Lower lobe of right lung (tissue), 2 donors: ENCODE measurements around the gene JADE3. TPM values are rescaled to one million over a fixed set of nuclear protein-coding genes. Genes with fewer than 3 reads are reported as not detected.
"Not testable (repeated sequence)": the region's sequence is repeated elsewhere in the genome, so short reads cannot be mapped to it uniquely, and the experiment has no call there.

Experiments
- ATAC-seq, 2 donors: fragments of 200-7000 bp; cut with Tn5 transposase; one replicate each; pipeline ENCODE4 v1.9.1; 2020 to 2022; ENCODE audit warnings: mild to moderate bottlenecking in 2 of 2, moderate library complexity in 2 of 2
- DNase-seq: peaks from one replicate; pipeline ENCODE4 v3.0.0-alpha.2; 2020
- H3K27ac ChIP-seq: fragments of 200-600 bp; one replicate; pipeline ENCODE4 v1.8.0; 2022
- H3K27me3 ChIP-seq: fragments of 200-600 bp; one replicate; pipeline ENCODE4 v1.8.0; 2022; ENCODE audit warnings: low read depth
- H3K36me3 ChIP-seq: fragments of 200-600 bp; one replicate; pipeline ENCODE4 v1.8.0; 2022; ENCODE audit warnings: mild to moderate bottlenecking
- H3K4me1 ChIP-seq: fragments of 200-600 bp; one replicate; pipeline ENCODE4 v1.8.0; 2022
- H3K4me3 ChIP-seq: fragments of 200-600 bp; one replicate; pipeline ENCODE4 v1.8.0; 2022; ENCODE audit warnings: mild to moderate bottlenecking
- H3K9me3 ChIP-seq: fragments of 200-600 bp; one replicate; pipeline ENCODE4 v1.8.0; 2022
- intact Hi-C: fragments of 100-400 bp; cut with DNase I; formaldehyde crosslinking; loops from one replicate; pipeline ENCODE4 v1.11.0; 2022
- total RNA-seq: library from RNA; stranded (reverse); fragmentation: NEBNext Ultra II Directional; extraction: Animal tissue kit (Norgen Biotek cat#: 25700); gene quantifications from one replicate; pipeline ENCODE4 v1.2.1, GENCODE V29; 2021
- TF ChIP-seq, protein P1 (sequence below): fragments of 200-600 bp; IDR thresholded peaks from one replicate; pipeline ENCODE4 v1.8.0; 2022; ENCODE audit warnings: antibody characterized with exemption, mild to moderate bottlenecking
- donor health status: DM: no; HTN: yes; CAD: no; lungs with severe emphysema.

Gene JADE3
- total RNA-seq, 1 donor from 2014 or later, result 8.5 TPM

DNA sequence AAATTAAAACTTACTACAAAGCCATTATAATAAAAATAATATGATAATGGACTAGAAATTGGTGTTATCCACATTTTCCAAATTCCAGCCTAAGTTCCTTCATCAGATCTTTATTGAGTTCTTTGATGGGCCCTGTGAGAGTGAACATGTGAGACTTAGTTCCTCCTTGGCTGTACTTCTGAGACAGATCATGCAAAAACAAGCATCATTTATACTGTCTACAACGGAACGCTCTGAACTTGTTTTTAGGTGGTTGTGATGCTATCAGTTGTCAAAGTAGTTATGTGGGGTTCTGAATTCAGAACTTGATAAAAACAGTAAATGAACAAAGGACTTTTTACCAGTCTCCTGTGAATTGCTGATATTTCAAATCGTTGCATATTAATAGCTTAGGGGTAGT lies 48.9 kb downstream of the JADE3 start:
- TF ChIP-seq, protein P1, sequence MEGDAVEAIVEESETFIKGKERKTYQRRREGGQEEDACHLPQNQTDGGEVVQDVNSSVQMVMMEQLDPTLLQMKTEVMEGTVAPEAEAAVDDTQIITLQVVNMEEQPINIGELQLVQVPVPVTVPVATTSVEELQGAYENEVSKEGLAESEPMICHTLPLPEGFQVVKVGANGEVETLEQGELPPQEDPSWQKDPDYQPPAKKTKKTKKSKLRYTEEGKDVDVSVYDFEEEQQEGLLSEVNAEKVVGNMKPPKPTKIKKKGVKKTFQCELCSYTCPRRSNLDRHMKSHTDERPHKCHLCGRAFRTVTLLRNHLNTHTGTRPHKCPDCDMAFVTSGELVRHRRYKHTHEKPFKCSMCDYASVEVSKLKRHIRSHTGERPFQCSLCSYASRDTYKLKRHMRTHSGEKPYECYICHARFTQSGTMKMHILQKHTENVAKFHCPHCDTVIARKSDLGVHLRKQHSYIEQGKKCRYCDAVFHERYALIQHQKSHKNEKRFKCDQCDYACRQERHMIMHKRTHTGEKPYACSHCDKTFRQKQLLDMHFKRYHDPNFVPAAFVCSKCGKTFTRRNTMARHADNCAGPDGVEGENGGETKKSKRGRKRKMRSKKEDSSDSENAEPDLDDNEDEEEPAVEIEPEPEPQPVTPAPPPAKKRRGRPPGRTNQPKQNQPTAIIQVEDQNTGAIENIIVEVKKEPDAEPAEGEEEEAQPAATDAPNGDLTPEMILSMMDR, result no peak
- H3K4me3 ChIP-seq, result no peak overlapping the region
- no peak overlapping the region for H3K27ac ChIP-seq
- H3K27me3 ChIP-seq, result no peaks in the 10 kb centered on the region
- no peak for ATAC-seq
- no peaks in the 10 kb centered on the region for H3K9me3 ChIP-seq
- H3K36me3 ChIP-seq, result no peaks in the 10 kb centered on the region
- peaks cover 5% of the 10 kb centered on the region for H3K4me1 ChIP-seq
- intact Hi-C loops, result no loop called here
- DNase-seq, result no peak

DNA sequence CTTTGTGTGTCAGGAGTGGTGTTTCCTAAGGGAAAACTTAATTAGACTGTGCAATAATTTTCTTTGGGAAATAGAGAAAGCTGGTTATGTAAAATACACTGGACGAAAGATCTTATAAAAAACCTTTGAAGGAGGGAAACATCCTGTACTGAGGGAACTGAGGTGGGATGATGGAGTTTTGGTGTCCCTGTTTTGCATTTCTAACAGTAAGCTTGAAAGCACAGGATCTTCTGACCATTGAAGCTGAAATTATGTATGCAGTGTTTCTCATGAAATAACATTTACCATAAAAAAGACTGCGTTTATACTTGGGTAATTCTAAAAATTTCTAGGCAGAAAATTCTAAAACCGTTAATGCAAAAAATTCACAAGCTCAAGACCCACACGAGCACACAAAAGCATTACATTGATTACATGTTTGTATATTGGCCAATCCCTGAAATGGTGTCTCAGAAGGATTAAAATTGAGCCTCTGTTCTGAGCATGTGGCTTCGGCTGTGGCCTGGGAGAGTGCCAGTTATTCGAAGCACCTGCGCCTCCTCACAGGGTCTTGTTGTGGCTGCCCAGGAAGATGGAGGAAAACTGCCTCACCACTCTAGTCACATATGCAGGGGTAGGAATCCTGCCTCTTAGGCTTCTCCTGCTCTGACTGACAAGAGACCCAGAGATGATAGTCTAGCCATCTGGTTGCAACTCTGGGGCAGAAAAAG lies 49.5 kb downstream of the JADE3 start:
- Histone ChIP-seq H3K9me3 (no peaks in the 10 kb centered on the region), H3K4me1 (peaks cover 5% of the 10 kb centered on the region), H3K4me3 (no peak overlapping the region), H3K27ac (no peak overlapping the region), H3K36me3 (no peaks in the 10 kb centered on the region), H3K27me3 (no peaks in the 10 kb centered on the region)
- intact Hi-C loops, result no loop called here
- ATAC-seq (no peak), DNase-seq (no peak)
- TF ChIP-seq, protein P1, result no peak

DNA sequence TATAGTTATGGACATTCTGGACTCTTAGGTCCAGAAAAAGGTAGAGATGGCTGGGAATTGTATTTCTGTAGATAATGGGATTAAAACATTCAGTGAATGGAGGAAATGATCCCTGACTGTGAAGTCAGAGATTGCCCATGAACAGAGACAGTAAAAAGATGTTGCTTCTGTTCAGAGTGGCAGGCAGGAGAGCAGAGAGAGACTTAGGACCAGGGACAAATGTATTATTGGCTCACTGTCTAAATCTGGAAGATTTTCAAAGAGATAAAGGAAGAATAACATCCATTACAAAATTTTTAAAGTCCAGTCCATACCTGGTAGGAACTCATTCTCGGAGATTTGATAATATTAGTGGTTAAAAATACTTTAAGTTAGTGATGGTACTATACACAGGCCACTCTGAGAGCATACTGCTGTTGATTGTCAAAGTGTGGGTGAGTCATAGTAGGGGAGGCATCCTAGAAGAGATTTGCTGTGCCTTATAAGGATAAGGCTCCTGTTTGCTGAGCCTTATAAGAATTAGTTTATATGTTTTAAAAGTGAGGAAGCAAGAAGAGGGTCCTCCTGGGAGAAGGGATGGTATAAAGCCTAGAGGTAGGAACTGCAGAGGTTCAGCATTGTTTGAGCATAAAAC lies 53.0 kb downstream of the JADE3 start:
- Histone ChIP-seq H3K36me3 (no peaks in the 10 kb centered on the region), H3K27me3 (no peaks in the 10 kb centered on the region), H3K27ac (no peak overlapping the region), H3K4me1 (no peaks in the 10 kb centered on the region), H3K9me3 (no peaks in the 10 kb centered on the region), H3K4me3 (no peak overlapping the region)
- ATAC-seq (no peak), DNase-seq (no peak)
- intact Hi-C loops, result no loop called here
- TF ChIP-seq, protein P1, result no peak

DNA sequence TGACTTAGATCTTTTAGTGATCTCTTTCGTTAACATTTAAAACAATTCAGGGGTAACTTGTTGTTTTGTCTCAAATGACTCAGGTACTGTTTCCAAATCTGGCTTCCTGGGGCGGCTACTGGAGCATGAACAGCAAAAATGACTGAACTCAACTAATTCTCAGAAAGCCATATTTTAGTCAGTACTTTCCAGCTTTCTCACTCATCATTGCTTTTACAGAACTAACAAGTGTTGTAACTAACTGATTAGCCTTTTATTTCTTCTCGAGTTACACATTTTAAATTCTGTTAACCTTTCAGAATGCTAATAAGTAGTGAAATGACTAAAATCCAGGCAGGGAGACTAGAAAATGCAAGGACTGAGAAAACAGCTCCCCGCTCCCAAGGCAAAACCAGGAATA lies 55.3 kb downstream of the JADE3 start:
- DNase-seq (no peak), ATAC-seq (no peak)
- no peaks in the 10 kb centered on the region for H3K27me3 ChIP-seq
- no peaks in the 10 kb centered on the region for H3K36me3 ChIP-seq
- no peaks in the 10 kb centered on the region for H3K9me3 ChIP-seq
- TF ChIP-seq, protein P1, result no peak
- no peaks in the 10 kb centered on the region for H3K4me1 ChIP-seq
- H3K27ac ChIP-seq, result no peak overlapping the region
- H3K4me3 ChIP-seq, result no peak overlapping the region
- intact Hi-C loops, result no loop called here

DNA sequence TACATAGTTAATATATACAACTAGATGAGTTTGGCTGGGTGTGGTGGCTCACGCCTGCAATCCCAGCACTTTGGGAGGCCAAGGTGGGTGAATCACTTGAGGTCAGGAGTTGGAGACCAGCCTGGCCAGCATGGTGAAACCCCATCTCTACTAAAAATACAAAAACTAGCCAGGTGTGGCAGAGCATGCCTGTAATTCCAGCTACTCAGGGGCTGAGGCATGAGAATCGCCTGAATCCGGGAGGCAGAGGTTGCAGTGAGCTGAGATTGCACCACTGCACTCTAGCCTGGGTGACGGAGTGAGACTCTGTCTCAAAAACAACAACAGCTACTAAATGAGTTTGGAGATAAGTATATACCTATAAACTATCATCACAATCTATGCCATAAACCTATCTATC lies 64.8 kb downstream of the JADE3 start:
- DNase-seq, H3K9me3 ChIP-seq, H3K4me3 ChIP-seq, H3K36me3 ChIP-seq, intact Hi-C loops, H3K27ac ChIP-seq, H3K27me3 ChIP-seq, H3K4me1 ChIP-seq, ATAC-seq: not testable (repeated sequence)
